ENCODE results near the gene CFAP57. TPM values are rescaled to one million over a fixed set of nuclear protein-coding genes. Genes with fewer than 3 reads are reported as not detected.

The CFAP57 gene
- total RNA-seq, 1 experiment from 2014 or later: 1.7 TPM

DNA sequence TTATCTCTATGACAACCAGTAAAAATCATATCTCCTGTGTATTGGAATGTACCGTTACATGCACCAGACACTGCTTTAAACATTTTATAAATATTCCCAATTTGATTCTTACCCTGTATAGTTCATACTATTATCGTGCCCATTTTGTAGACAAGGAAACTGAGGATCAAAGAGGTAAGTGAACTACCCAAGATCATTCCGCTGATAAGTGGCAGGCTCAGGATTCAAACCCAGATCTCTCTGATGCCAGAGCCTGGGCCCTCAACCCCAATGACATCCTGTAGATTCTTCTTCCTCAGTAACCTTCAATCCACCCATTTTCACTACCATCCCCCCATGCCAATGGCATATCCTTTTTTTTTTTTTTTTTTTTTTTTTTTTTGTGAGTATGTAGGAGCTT lies 12.3 kb downstream of the CFAP57 start:
- CTCF ChIA-PET: no interaction called here
- no peak overlapping the region for H3K4me3 ChIP-seq
- POLR2A ChIA-PET (ENCODE audit: unreplicated experiment): no interaction called here
- TF ChIP-seq, protein P1, sequence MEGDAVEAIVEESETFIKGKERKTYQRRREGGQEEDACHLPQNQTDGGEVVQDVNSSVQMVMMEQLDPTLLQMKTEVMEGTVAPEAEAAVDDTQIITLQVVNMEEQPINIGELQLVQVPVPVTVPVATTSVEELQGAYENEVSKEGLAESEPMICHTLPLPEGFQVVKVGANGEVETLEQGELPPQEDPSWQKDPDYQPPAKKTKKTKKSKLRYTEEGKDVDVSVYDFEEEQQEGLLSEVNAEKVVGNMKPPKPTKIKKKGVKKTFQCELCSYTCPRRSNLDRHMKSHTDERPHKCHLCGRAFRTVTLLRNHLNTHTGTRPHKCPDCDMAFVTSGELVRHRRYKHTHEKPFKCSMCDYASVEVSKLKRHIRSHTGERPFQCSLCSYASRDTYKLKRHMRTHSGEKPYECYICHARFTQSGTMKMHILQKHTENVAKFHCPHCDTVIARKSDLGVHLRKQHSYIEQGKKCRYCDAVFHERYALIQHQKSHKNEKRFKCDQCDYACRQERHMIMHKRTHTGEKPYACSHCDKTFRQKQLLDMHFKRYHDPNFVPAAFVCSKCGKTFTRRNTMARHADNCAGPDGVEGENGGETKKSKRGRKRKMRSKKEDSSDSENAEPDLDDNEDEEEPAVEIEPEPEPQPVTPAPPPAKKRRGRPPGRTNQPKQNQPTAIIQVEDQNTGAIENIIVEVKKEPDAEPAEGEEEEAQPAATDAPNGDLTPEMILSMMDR (conservative IDR thresholded peaks at IDR 0.05): no peak
- no peak for TF ChIP-seq EZH2 (IDR thresholded peaks at IDR 0.05; ENCODE audit: low read depth)
- no peak overlapping the region for H3K27ac ChIP-seq
- H3K9me2 ChIP-seq (ENCODE audit: insufficient read depth): no peaks in the 10 kb centered on the region
- no peaks in the 10 kb centered on the region for H3F3A ChIP-seq (ENCODE audit: insufficient read depth, low read depth)
- BruUV-seq (replicated peaks): no TSS peak
- H3K36me3 ChIP-seq (ENCODE audit: low read depth): no peaks in the 10 kb centered on the region
- no peaks in the 10 kb centered on the region; the same call in 1 of the 2 replicates for H3K9me3 ChIP-seq (ENCODE audit: insufficient read depth, low read depth)
- no peak overlapping the region for H2AFZ ChIP-seq
- H3K4me2 ChIP-seq: no peak overlapping the region
- H3K79me2 ChIP-seq (ENCODE audit: low read depth): no peaks in the 10 kb centered on the region
- intact Hi-C loops (cut with micrococcal nuclease; ENCODE audit: unreplicated experiment): no loop called here
- DNase-seq: no peak
- H3K27me3 ChIP-seq (ENCODE audit: insufficient read depth, low read depth): no peaks in the 10 kb centered on the region
- no peaks in the 10 kb centered on the region for H3K4me1 ChIP-seq (replicated peaks; ENCODE audit: insufficient read depth)
- no peaks in the 10 kb centered on the region for H4K20me1 ChIP-seq (ENCODE audit: insufficient read depth)

DNA sequence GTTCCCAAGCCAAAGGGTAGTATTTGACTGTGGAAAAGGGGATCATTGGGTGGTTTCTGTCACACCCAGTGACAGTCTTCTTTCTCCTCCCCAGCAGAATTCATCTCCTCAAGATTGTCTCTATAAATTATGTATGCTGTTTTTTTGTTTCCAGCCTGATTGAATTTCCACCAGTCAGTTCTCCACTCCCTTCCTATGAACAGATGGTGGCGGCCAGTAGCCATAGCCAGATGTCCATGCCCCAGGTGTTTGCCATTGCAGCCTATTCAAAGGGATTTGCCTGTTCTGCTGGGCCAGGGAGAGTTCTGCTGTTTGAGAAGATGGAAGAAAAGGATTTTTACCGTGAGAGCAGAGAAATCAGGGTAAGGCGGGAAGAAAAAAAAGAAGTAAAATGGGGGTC lies 12.9 kb downstream of the CFAP57 start:
- no peak for TF ChIP-seq EZH2 (IDR thresholded peaks at IDR 0.05; ENCODE audit: low read depth)
- TF ChIP-seq, protein P1 (conservative IDR thresholded peaks at IDR 0.05): no peak
- CTCF ChIA-PET: no interaction called here
- H3K27ac ChIP-seq: no peak overlapping the region
- H3K9me2 ChIP-seq (ENCODE audit: insufficient read depth): no peaks in the 10 kb centered on the region
- H3K4me2 ChIP-seq: no peak overlapping the region
- H3K27me3 ChIP-seq (ENCODE audit: insufficient read depth, low read depth): no peaks in the 10 kb centered on the region
- no peaks in the 10 kb centered on the region for H3K36me3 ChIP-seq (ENCODE audit: low read depth)
- H2AFZ ChIP-seq: no peak overlapping the region
- intact Hi-C loops (cut with micrococcal nuclease; ENCODE audit: unreplicated experiment): no loop called here
- no peak for DNase-seq
- no peaks in the 10 kb centered on the region for H3K79me2 ChIP-seq (ENCODE audit: low read depth)
- no TSS peak for BruUV-seq (replicated peaks)
- H3F3A ChIP-seq (ENCODE audit: insufficient read depth, low read depth): no peaks in the 10 kb centered on the region
- no peak overlapping the region for H3K4me3 ChIP-seq
- no peaks in the 10 kb centered on the region for H3K4me1 ChIP-seq (replicated peaks; ENCODE audit: insufficient read depth)
- H3K9me3 ChIP-seq (ENCODE audit: insufficient read depth, low read depth): no peaks in the 10 kb centered on the region; the same call in 1 of the 2 replicates
- no peaks in the 10 kb centered on the region for H4K20me1 ChIP-seq (ENCODE audit: insufficient read depth)
- POLR2A ChIA-PET (ENCODE audit: unreplicated experiment): no interaction called here

GRCh38 chr1:43188106-43188505 lies 16.0 kb downstream of the CFAP57 start:
- no peaks in the 10 kb centered on the region for H3K9me2 ChIP-seq (ENCODE audit: insufficient read depth)
- H3F3A ChIP-seq (ENCODE audit: insufficient read depth, low read depth): no peaks in the 10 kb centered on the region
- no peaks in the 10 kb centered on the region for H3K79me2 ChIP-seq (ENCODE audit: low read depth)
- DNase-seq: no peak
- no peak for TF ChIP-seq EZH2 (IDR thresholded peaks at IDR 0.05; ENCODE audit: low read depth)
- TF ChIP-seq, protein P1 (conservative IDR thresholded peaks at IDR 0.05): no peak
- no peak overlapping the region for H3K4me2 ChIP-seq
- H2AFZ ChIP-seq: no peak overlapping the region
- H3K27me3 ChIP-seq (ENCODE audit: insufficient read depth, low read depth): no peaks in the 10 kb centered on the region
- BruUV-seq (replicated peaks): no TSS peak
- ChIA-PET CTCF (no interaction called here), POLR2A (ENCODE audit: unreplicated experiment) (no interaction called here)
- no peaks in the 10 kb centered on the region for H4K20me1 ChIP-seq (ENCODE audit: insufficient read depth)
- peaks cover 8% of the 10 kb centered on the region; the same call in 1 of the 2 replicates for H3K9me3 ChIP-seq (ENCODE audit: insufficient read depth, low read depth)
- intact Hi-C loops (cut with micrococcal nuclease; ENCODE audit: unreplicated experiment): no loop called here
- H3K27ac ChIP-seq: no peak overlapping the region
- H3K4me1 ChIP-seq (replicated peaks; ENCODE audit: insufficient read depth): no peaks in the 10 kb centered on the region
- no peak overlapping the region for H3K4me3 ChIP-seq
- no peaks in the 10 kb centered on the region for H3K36me3 ChIP-seq (ENCODE audit: low read depth)
